Stimulated activated CD8-positive, alpha-beta memory T cell treated with anti-CD3 and anti-CD28 coated beads, Interleukin-4, amount 100 ng/mL, for 48 hours (primary cell): ENCODE data around the gene CPSF3.
"Not testable (repeated sequence)": the region's sequence is repeated elsewhere in the genome, so short reads cannot be mapped to it uniquely, and the experiment has no call there.

Experiments
- DNase-seq: peaks from one replicate; pipeline ENCODE4 v3.0.0-alpha.2; 2020

CPSF3 gene

GRCh38 chr2:9397201-9397600 lies 26.3 kb upstream of the CPSF3 start:
- no peak for DNase-seq

- DNase-seq = not testable (repeated sequence)
Observed at GRCh38 chr2:9398251-9398650, 25.2 kb upstream of the CPSF3 start.

- no peak for DNase-seq
Observed at GRCh38 chr2:9398881-9399780, 24.3 kb upstream of the CPSF3 start.

- DNase-seq = no peak
Observed at GRCh38 chr2:9400268-9401058, 23.0 kb upstream of the CPSF3 start.

- DNase-seq = no peak
Observed at GRCh38 chr2:9401059-9401547, 22.4 kb upstream of the CPSF3 start.

GRCh38 chr2:9401646-9402371 lies 21.6 kb upstream of the CPSF3 start:
- no peak for DNase-seq

GRCh38 chr2:9403924-9404323 lies 19.5 kb upstream of the CPSF3 start:
- DNase-seq = no peak

GRCh38 chr2:9404451-9404850 lies 19.0 kb upstream of the CPSF3 start:
- DNase-seq = no peak

- DNase-seq = no peak
Observed at GRCh38 chr2:9405636-9406035, 17.8 kb upstream of the CPSF3 start.

- DNase-seq = no peak
Observed at GRCh38 chr2:9406529-9407362, 16.7 kb upstream of the CPSF3 start.

- no peak for DNase-seq
Observed at GRCh38 chr2:9407363-9407811, 16.1 kb upstream of the CPSF3 start.

GRCh38 chr2:9408641-9409151 lies 14.8 kb upstream of the CPSF3 start:
- DNase-seq = no peak

GRCh38 chr2:9410108-9410507 lies 13.3 kb upstream of the CPSF3 start:
- no peak for DNase-seq

- DNase-seq = no peak
Observed at GRCh38 chr2:9412781-9413180, 10.7 kb upstream of the CPSF3 start.

- DNase-seq = no peak
Observed at GRCh38 chr2:9415516-9416169, 7.8 kb upstream of the CPSF3 start.

- DNase-seq = no peak
Observed at GRCh38 chr2:9416267-9416961, 7.0 kb upstream of the CPSF3 start.

GRCh38 chr2:9416962-9417316 lies 6.5 kb upstream of the CPSF3 start:
- DNase-seq = no peak

- no peak for DNase-seq
Observed at GRCh38 chr2:9417725-9418124, 5.7 kb upstream of the CPSF3 start.

GRCh38 chr2:9418746-9419145 lies 4.7 kb upstream of the CPSF3 start:
- DNase-seq = no peak

GRCh38 chr2:9419541-9419940 lies 3.9 kb upstream of the CPSF3 start:
- DNase-seq = no peak

- no peak for DNase-seq
Observed at GRCh38 chr2:9420495-9420894, 3.0 kb upstream of the CPSF3 start.
